NB4 (cell line): Measurements from ENCODE around the gene PGM1.
"Not testable (repeated sequence)": the region's sequence is repeated elsewhere in the genome, so short reads cannot be mapped to it uniquely, and the experiment has no call there.

Experiments used
- DNase-seq: peaks from one replicate; pipeline ENCODE4 v3.0.0; 2010; ENCODE audit warnings: low read depth
- H3K4me3 ChIP-seq: one replicate; pipeline ENCODE4 v1.5.1; 2011; ENCODE audit warnings: mild to moderate bottlenecking, low read depth, low read length, moderate library complexity
- CTCF ChIP-seq: IDR thresholded peaks from one replicate; pipeline ENCODE4 v1.5.1; 2012; ENCODE audit warnings: low read depth, low read length
- MAX ChIP-seq: IDR thresholded peaks from 2 replicates; pipeline ENCODE4 v1.6.1; 2011; ENCODE audit warnings: low read depth, low read length
- MYC ChIP-seq: IDR thresholded peaks from 2 replicates; pipeline ENCODE4 v1.6.1; 2011; ENCODE audit warnings: low read depth, low read length
- POLR2A ChIP-seq: IDR thresholded peaks from 2 replicates; pipeline ENCODE4 v1.6.1; 2011; ENCODE audit warnings: mild to moderate bottlenecking; ENCODE audit not compliant: insufficient read length; ENCODE audit errors: extremely low read depth

PGM1 gene

GRCh38 chr1:63555480-63555879, 37.7 kb upstream of the PGM1 start:
- DNase-seq = no peak
- no peak overlapping the region for H3K4me3 ChIP-seq
- no peak for TF ChIP-seq CTCF
- no peak for TF ChIP-seq POLR2A
- TF ChIP-seq MAX = no peak
- no peak for TF ChIP-seq MYC

GRCh38 chr1:63557365-63557987, 35.7 kb upstream of the PGM1 start:
- peak; percentile 59 for DNase-seq
- H3K4me3 ChIP-seq = no peak overlapping the region
- TF ChIP-seq MYC (no peak), MAX (no peak), CTCF (peak; percentile 55), POLR2A (no peak)

GRCh38 chr1:63559357-63559756, 33.9 kb upstream of the PGM1 start:
- no peak for TF ChIP-seq MYC
- H3K4me3 ChIP-seq = no peak overlapping the region
- DNase-seq = no peak

GRCh38 chr1:63563745-63564144, 29.5 kb upstream of the PGM1 start:
- DNase-seq = no peak
- TF ChIP-seq CTCF (no peak), MYC (no peak), MAX (no peak), POLR2A (no peak)
- no peak overlapping the region for H3K4me3 ChIP-seq

- no peak for TF ChIP-seq MYC
- TF ChIP-seq POLR2A = no peak
- TF ChIP-seq MAX = no peak
- TF ChIP-seq CTCF = no peak
- no peak overlapping the region for H3K4me3 ChIP-seq
- DNase-seq = no peak
Observed at GRCh38 chr1:63569068-63569467, 24.1 kb upstream of the PGM1 start.

GRCh38 chr1:63569640-63570316, 23.4 kb upstream of the PGM1 start:
- TF ChIP-seq CTCF (no peak), POLR2A (no peak), MYC (no peak)
- DNase-seq = no peak

GRCh38 chr1:63572686-63573085, 20.5 kb upstream of the PGM1 start:
- not testable (repeated sequence) for DNase-seq, H3K4me3 ChIP-seq

More at GRCh38 chr1:63569640-63570316, 23.4 kb upstream of the PGM1 start:
- no peak overlapping the region for H3K4me3 ChIP-seq

GRCh38 chr1:63574203-63574796, 18.9 kb upstream of the PGM1 start:
- DNase-seq, H3K4me3 ChIP-seq: not testable (repeated sequence)
